ENCODE measurements around the gene RBM7.

RBM7 gene

GRCh38 chr11:114442536-114442935 lies 42.1 kb downstream of the RBM7 start:
- Histone ChIP-seq H2AK5ac (ENCODE audit: low read length) (no peak overlapping the region), H4K8ac (ENCODE audit: low read depth, low read length) (no peak overlapping the region), H3K79me2 (ENCODE audit: control insufficient read depth, insufficient read depth, low read length) (peaks cover 57% of the 10 kb centered on the region), H3K36me3 (ENCODE audit: control insufficient read depth, insufficient read depth, low read length) (peaks cover 1% of the 10 kb centered on the region), H2BK5ac (ENCODE audit: low read length) (no peak overlapping the region), H3K56ac (ENCODE audit: low read length) (no peak overlapping the region), H2BK120ac (ENCODE audit: low read depth, low read length) (no peak overlapping the region), H4K5ac (ENCODE audit: low read length) (no peak overlapping the region), H3K79me1 (ENCODE audit: low read length) (peaks cover 7% of the 10 kb centered on the region), H3K4me3 (ENCODE audit: low read length) (no peak overlapping the region), H3K23ac (ENCODE audit: low read length) (no peak overlapping the region), H3K4ac (ENCODE audit: low read depth, low read length) (no peak overlapping the region), H3K27me3 (ENCODE audit: insufficient read depth, low read length, poor library complexity) (no peaks in the 10 kb centered on the region), H3K27ac (ENCODE audit: low read depth, low read length) (no peak overlapping the region), H3K18ac (ENCODE audit: low read length) (no peak overlapping the region), H3K9ac (ENCODE audit: low read length) (no peak overlapping the region), H3K4me2 (ENCODE audit: low read length) (no peak overlapping the region), H3K4me1 (ENCODE audit: control insufficient read depth, low read depth, low read length) (peaks cover 8% of the 10 kb centered on the region), H2BK15ac (replicated peaks; ENCODE audit: low read depth) (no peak overlapping the region)
- DNase-seq, result no peak
- WGBS (ENCODE audit: extremely low coverage, insufficient coverage, low lambda C conversion rate), result no CpG with 5 or more reads among the region's 1 CpG

GRCh38 chr11:114447444-114447843 lies 47.0 kb downstream of the RBM7 start:
- no peak overlapping the region for H2BK5ac ChIP-seq (ENCODE audit: low read length)
- peaks cover 4% of the 10 kb centered on the region for H3K79me1 ChIP-seq (ENCODE audit: low read length)
- H3K56ac ChIP-seq (ENCODE audit: low read length), result no peak overlapping the region
- H3K27ac ChIP-seq (ENCODE audit: low read depth, low read length), result no peak overlapping the region
- H3K4ac ChIP-seq (ENCODE audit: low read depth, low read length), result no peak overlapping the region
- no peak for DNase-seq
- H2BK15ac ChIP-seq (replicated peaks; ENCODE audit: low read depth), result no peak overlapping the region
- peaks cover 1% of the 10 kb centered on the region for H3K36me3 ChIP-seq (ENCODE audit: control insufficient read depth, insufficient read depth, low read length)
- no peak overlapping the region for H3K18ac ChIP-seq (ENCODE audit: low read length)
- no peak overlapping the region for H3K4me3 ChIP-seq (ENCODE audit: low read length)
- H4K5ac ChIP-seq (ENCODE audit: low read length), result no peak overlapping the region
- no peak overlapping the region for H4K8ac ChIP-seq (ENCODE audit: low read depth, low read length)
- H2BK120ac ChIP-seq (ENCODE audit: low read depth, low read length), result no peak overlapping the region
- no peaks in the 10 kb centered on the region for H3K27me3 ChIP-seq (ENCODE audit: insufficient read depth, low read length, poor library complexity)
- peaks cover 39% of the 10 kb centered on the region for H3K79me2 ChIP-seq (ENCODE audit: control insufficient read depth, insufficient read depth, low read length)
- no peak overlapping the region for H3K9ac ChIP-seq (ENCODE audit: low read length)
- peaks cover 5% of the 10 kb centered on the region for H3K4me1 ChIP-seq (ENCODE audit: control insufficient read depth, low read depth, low read length)
- H2AK5ac ChIP-seq (ENCODE audit: low read length), result no peak overlapping the region
- WGBS (ENCODE audit: extremely low coverage, insufficient coverage, low lambda C conversion rate), result no CpG with 5 or more reads among the region's 2 CpGs
- H3K4me2 ChIP-seq (ENCODE audit: low read length), result no peak overlapping the region
- no peak overlapping the region for H3K23ac ChIP-seq (ENCODE audit: low read length)

DNA sequence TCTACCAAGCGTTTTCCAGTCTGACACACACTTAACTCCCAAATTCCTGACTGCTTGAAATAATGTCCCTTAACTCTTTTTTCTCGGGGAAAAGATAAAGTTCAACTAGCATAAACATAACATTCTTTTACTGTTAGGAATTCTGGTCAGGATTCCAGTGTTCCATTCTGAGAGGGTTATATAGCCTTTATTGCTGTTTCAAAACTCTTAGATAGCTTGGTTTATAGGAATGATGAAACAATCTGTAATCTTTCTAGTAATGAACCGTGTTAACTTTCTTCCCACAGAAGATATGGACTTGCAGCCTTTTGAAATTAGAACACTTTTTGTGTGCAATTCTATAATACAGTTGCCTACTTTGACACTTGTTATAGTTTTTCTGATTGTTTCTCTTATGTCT lies 47.4 kb downstream of the RBM7 start:
- H2BK15ac ChIP-seq (replicated peaks; ENCODE audit: low read depth), result no peak overlapping the region
- no peak overlapping the region for H3K4ac ChIP-seq (ENCODE audit: low read depth, low read length)
- no CpG with 5 or more reads among the region's 3 CpGs for WGBS (ENCODE audit: extremely low coverage, insufficient coverage, low lambda C conversion rate)
- no peak for DNase-seq
- peaks cover 5% of the 10 kb centered on the region for H3K4me1 ChIP-seq (ENCODE audit: control insufficient read depth, low read depth, low read length)
- no peak overlapping the region for H4K8ac ChIP-seq (ENCODE audit: low read depth, low read length)
- H3K4me2 ChIP-seq (ENCODE audit: low read length), result no peak overlapping the region
- H3K23ac ChIP-seq (ENCODE audit: low read length), result no peak overlapping the region
- no peak overlapping the region for H2AK5ac ChIP-seq (ENCODE audit: low read length)
- no peak overlapping the region for H3K9ac ChIP-seq (ENCODE audit: low read length)
- peaks cover 1% of the 10 kb centered on the region for H3K36me3 ChIP-seq (ENCODE audit: control insufficient read depth, insufficient read depth, low read length)
- no peak overlapping the region for H3K56ac ChIP-seq (ENCODE audit: low read length)
- no peak overlapping the region for H2BK5ac ChIP-seq (ENCODE audit: low read length)
- no peak overlapping the region for H4K5ac ChIP-seq (ENCODE audit: low read length)
- H3K18ac ChIP-seq (ENCODE audit: low read length), result no peak overlapping the region
- H3K79me2 ChIP-seq (ENCODE audit: control insufficient read depth, insufficient read depth, low read length), result peaks cover 37% of the 10 kb centered on the region
- no peak overlapping the region for H3K27ac ChIP-seq (ENCODE audit: low read depth, low read length)
- H2BK120ac ChIP-seq (ENCODE audit: low read depth, low read length), result no peak overlapping the region
- H3K27me3 ChIP-seq (ENCODE audit: insufficient read depth, low read length, poor library complexity), result no peaks in the 10 kb centered on the region
- H3K4me3 ChIP-seq (ENCODE audit: low read length), result no peak overlapping the region
- H3K79me1 ChIP-seq (ENCODE audit: low read length), result peaks cover 4% of the 10 kb centered on the region

GRCh38 chr11:114448749-114449482 lies 48.5 kb downstream of the RBM7 start:
- Histone ChIP-seq H2AK5ac (ENCODE audit: low read length) (no peak overlapping the region), H3K56ac (ENCODE audit: low read length) (no peak overlapping the region), H2BK15ac (replicated peaks; ENCODE audit: low read depth) (no peak overlapping the region), H3K4ac (ENCODE audit: low read depth, low read length) (no peak overlapping the region), H3K27ac (ENCODE audit: low read depth, low read length) (no peak overlapping the region), H4K5ac (ENCODE audit: low read length) (no peak overlapping the region), H3K4me1 (ENCODE audit: control insufficient read depth, low read depth, low read length) (peaks cover 2% of the 10 kb centered on the region), H3K23ac (ENCODE audit: low read length) (no peak overlapping the region), H3K9ac (ENCODE audit: low read length) (no peak overlapping the region), H3K79me2 (ENCODE audit: control insufficient read depth, insufficient read depth, low read length) (peaks cover 28% of the 10 kb centered on the region), H3K4me2 (ENCODE audit: low read length) (no peak overlapping the region), H3K36me3 (ENCODE audit: control insufficient read depth, insufficient read depth, low read length) (no peaks in the 10 kb centered on the region), H4K8ac (ENCODE audit: low read depth, low read length) (no peak overlapping the region), H3K4me3 (ENCODE audit: low read length) (no peak overlapping the region), H3K18ac (ENCODE audit: low read length) (no peak overlapping the region), H2BK5ac (ENCODE audit: low read length) (no peak overlapping the region), H2BK120ac (ENCODE audit: low read depth, low read length) (no peak overlapping the region), H3K79me1 (ENCODE audit: low read length) (peaks cover 4% of the 10 kb centered on the region), H3K27me3 (ENCODE audit: insufficient read depth, low read length, poor library complexity) (no peaks in the 10 kb centered on the region)
- no CpG with 5 or more reads among the region's 2 CpGs for WGBS (ENCODE audit: extremely low coverage, insufficient coverage, low lambda C conversion rate)
- DNase-seq, result no peak

- Histone ChIP-seq H4K5ac (ENCODE audit: low read length) (no peak overlapping the region), H3K79me2 (ENCODE audit: control insufficient read depth, insufficient read depth, low read length) (peaks cover 20% of the 10 kb centered on the region), H3K79me1 (ENCODE audit: low read length) (peaks cover 4% of the 10 kb centered on the region), H3K4ac (ENCODE audit: low read depth, low read length) (no peak overlapping the region), H3K4me2 (ENCODE audit: low read length) (no peak overlapping the region), H3K27me3 (ENCODE audit: insufficient read depth, low read length, poor library complexity) (no peaks in the 10 kb centered on the region), H3K36me3 (ENCODE audit: control insufficient read depth, insufficient read depth, low read length) (no peaks in the 10 kb centered on the region), H4K8ac (ENCODE audit: low read depth, low read length) (no peak overlapping the region), H3K18ac (ENCODE audit: low read length) (no peak overlapping the region), H2BK5ac (ENCODE audit: low read length) (no peak overlapping the region), H3K9ac (ENCODE audit: low read length) (no peak overlapping the region), H3K56ac (ENCODE audit: low read length) (no peak overlapping the region), H3K23ac (ENCODE audit: low read length) (no peak overlapping the region), H3K4me3 (ENCODE audit: low read length) (no peak overlapping the region), H2AK5ac (ENCODE audit: low read length) (no peak overlapping the region), H2BK120ac (ENCODE audit: low read depth, low read length) (no peak overlapping the region), H3K4me1 (ENCODE audit: control insufficient read depth, low read depth, low read length) (no peaks in the 10 kb centered on the region), H2BK15ac (replicated peaks; ENCODE audit: low read depth) (no peak overlapping the region), H3K27ac (ENCODE audit: low read depth, low read length) (no peak overlapping the region)
- no peak for DNase-seq
- no CpG with 5 or more reads among the region's 6 CpGs for WGBS (ENCODE audit: extremely low coverage, insufficient coverage, low lambda C conversion rate)
Observed at GRCh38 chr11:114449845-114450244, 49.4 kb downstream of the RBM7 start.

GRCh38 chr11:114452399-114452798 lies 51.9 kb downstream of the RBM7 start:
- no peak overlapping the region for H2AK5ac ChIP-seq (ENCODE audit: low read length)
- no peak for DNase-seq
- no peak overlapping the region for H3K4ac ChIP-seq (ENCODE audit: low read depth, low read length)
- H3K56ac ChIP-seq (ENCODE audit: low read length), result no peak overlapping the region
- H2BK120ac ChIP-seq (ENCODE audit: low read depth, low read length), result no peak overlapping the region
- no peak overlapping the region for H3K4me2 ChIP-seq (ENCODE audit: low read length)
- no peak overlapping the region for H2BK15ac ChIP-seq (replicated peaks; ENCODE audit: low read depth)
- H3K27ac ChIP-seq (ENCODE audit: low read depth, low read length), result no peak overlapping the region
- no peak overlapping the region for H3K4me3 ChIP-seq (ENCODE audit: low read length)
- no peaks in the 10 kb centered on the region for H3K36me3 ChIP-seq (ENCODE audit: control insufficient read depth, insufficient read depth, low read length)
- no peaks in the 10 kb centered on the region for H3K79me1 ChIP-seq (ENCODE audit: low read length)
- H3K4me1 ChIP-seq (ENCODE audit: control insufficient read depth, low read depth, low read length), result no peaks in the 10 kb centered on the region
- H3K79me2 ChIP-seq (ENCODE audit: control insufficient read depth, insufficient read depth, low read length), result peaks cover 11% of the 10 kb centered on the region
- no peaks in the 10 kb centered on the region for H3K27me3 ChIP-seq (ENCODE audit: insufficient read depth, low read length, poor library complexity)
- H3K9ac ChIP-seq (ENCODE audit: low read length), result no peak overlapping the region
- no peak overlapping the region for H2BK5ac ChIP-seq (ENCODE audit: low read length)
- H4K5ac ChIP-seq (ENCODE audit: low read length), result no peak overlapping the region
- H4K8ac ChIP-seq (ENCODE audit: low read depth, low read length), result no peak overlapping the region
- no peak overlapping the region for H3K23ac ChIP-seq (ENCODE audit: low read length)
- no peak overlapping the region for H3K18ac ChIP-seq (ENCODE audit: low read length)
- no CpG with 5 or more reads among the region's 3 CpGs for WGBS (ENCODE audit: extremely low coverage, insufficient coverage, low lambda C conversion rate)

All from mesendoderm (in vitro differentiated cells).